GM18526 (cell line): ENCODE data around the gene CDH8.

Experiments
- POLR2A ChIP-seq: IDR thresholded peaks from 3 replicates; pipeline ENCODE4 v1.6.1; 2011; ENCODE audit not compliant: insufficient read length; ENCODE audit errors: extremely low read depth

CDH8 gene

DNA sequence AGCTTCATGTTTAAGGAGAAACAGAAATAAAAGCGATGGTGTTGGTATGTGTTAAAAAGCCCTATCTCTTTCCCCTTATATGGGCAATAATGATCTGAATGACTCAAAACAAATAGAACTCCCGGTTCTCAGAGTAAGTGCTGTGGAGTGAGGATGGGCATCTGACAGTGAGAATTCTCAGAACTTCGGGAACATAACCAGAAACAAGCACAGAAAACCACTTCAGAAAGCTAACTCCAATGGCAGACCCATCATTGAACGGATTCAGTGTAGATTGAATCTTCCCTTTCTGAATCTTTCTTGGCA, 67.2 kb downstream of the CDH8 start:
- no peak for TF ChIP-seq POLR2A

DNA sequence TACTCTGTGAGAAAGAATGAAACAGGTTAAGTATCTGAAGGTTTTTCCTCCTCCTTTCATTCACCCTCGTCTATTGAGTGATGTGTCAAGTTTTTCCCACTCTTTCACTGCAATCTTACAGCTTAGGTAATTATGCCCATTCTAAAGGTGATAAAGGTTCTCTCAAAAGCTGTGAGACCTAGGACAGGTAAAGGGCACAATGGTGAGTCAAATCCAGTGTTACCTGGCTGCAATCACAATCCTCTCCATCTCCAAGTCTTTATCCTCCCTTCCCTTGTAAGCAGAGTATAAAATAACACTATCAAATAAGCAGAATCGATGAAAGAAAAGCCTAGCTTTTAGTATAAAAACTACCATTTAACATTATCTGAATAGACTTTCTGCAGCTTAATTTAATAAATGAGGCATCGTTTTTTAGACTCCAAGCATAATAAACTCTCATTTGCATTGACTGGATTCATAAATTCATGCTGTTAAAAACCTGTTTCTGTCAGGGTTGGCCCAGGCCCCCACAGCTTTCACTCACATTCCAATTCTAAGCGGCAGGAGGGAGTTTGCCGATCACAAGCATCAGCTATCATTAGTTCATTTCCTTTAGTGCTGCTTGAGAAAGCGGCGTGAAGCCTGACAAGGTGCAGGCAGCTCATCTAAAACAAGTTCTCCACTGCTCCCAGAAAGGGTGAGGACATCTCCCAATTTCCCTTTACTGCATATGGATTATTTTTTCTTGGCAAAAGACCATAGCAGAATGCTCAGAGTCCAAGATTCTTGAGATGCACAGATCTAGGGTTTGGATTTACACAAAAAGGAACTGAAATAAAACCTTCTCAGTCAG, 67.8 kb downstream of the CDH8 start:
- TF ChIP-seq POLR2A = no peak

DNA sequence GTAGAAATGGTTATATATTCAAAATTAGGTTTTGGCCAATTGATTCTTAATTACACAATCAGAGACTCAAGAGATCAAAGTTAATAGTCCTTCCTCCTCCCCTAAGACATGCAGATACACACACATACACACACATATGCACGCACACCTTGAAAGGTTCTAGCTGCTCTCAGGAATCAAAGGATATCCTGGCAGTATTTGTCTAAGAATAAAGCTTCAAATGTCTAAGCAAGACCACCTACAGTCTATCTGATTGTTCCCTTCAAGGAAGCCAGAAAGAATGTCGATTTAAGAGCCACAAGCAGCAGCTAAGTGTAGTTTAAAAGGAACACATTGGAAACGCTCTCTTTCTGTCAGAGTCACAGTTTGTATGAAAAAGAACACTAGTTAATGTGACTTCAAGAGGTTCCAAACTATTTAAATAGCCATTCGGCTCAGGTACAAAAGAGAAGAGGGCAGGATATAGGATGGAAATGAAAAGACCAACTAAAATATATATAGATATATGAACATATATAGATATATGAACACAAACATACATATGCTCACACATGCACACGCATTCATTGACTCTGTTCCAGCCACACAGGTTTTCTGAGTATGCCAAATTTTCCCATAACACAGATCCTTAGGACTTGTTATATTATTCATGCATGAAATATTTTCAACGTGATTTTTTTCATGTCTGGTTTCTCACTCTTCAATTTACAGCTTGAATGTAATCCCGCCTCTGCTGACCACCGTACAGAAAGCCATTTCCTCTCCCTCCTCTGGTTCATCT, 79.0 kb downstream of the CDH8 start:
- no peak for TF ChIP-seq POLR2A

DNA sequence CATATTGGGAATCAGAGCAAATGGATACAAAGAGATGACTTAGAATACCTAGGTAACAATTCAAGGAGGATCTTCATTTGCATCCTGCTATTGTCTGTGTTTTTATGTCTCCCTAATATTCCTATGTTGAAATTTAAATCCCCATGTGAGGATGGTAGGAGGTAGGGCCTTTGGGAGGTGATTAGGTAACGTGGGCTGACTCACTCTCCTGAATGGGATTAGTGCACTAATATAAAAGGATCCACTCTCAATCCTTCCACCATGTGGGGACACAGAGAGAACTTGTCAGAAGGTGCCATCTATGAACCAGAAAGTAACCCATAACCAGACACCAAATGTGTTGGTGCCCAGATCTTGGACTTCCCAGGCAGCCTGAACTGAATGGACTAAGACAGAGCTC, 83.4 kb downstream of the CDH8 start:
- no peak for TF ChIP-seq POLR2A

DNA sequence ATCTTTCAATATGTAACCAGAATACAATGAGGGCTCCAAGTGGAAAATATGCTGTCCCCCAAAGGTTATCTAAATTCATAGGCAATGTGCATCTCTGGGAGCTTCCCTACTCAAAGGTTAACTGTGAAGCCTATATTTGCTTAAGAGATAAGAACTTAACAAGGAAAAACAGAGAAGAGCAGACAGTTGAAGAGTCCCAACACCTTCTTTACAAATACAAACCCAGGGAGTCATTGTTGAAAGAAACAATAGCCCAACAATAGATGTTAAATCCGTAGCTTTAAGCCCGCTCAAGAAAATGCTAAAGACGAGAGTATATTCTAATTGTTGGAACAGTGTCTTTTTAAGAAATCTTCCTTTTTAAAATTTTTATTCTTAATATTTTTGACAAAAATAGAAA, 87.8 kb downstream of the CDH8 start:
- TF ChIP-seq POLR2A = no peak

DNA sequence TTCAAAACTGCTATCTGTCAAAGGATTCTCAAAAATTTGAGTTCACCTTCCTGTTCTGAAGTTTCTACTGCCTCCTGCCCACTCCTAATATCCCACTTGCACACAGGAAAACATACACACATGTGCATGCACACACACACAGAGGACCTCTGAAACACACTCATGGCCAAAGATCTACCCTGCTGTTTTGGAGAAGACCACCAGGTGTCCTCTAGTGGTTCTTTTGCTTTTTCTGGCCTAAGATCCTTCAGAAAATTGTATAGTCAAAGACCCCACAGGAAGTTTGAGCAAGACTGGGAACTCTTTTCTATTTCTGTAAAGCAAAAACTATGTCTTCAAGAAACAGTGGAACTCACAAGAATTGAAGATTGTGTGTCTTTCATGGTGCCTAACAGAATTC, 90.2 kb downstream of the CDH8 start:
- no peak for TF ChIP-seq POLR2A

DNA sequence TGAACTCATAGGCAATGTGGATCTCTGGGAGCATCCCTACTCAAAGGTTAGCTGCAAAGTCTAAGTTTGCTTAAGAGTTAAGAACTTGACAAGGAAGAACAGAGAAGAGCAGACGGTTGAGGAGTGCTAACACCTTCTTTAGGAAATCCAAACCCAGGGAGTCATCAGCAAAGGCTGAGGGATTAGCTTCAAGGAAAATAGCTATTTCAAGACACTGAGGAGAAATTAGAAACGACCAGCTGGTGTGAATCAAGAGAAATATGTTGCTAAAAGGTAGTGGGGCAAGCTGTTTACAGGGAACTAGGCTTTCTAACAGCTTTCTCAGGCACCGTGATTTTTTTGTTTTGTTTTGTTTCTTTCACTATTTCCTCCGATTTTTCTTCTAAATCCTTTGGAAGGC, 90.7 kb downstream of the CDH8 start:
- no peak for TF ChIP-seq POLR2A

DNA sequence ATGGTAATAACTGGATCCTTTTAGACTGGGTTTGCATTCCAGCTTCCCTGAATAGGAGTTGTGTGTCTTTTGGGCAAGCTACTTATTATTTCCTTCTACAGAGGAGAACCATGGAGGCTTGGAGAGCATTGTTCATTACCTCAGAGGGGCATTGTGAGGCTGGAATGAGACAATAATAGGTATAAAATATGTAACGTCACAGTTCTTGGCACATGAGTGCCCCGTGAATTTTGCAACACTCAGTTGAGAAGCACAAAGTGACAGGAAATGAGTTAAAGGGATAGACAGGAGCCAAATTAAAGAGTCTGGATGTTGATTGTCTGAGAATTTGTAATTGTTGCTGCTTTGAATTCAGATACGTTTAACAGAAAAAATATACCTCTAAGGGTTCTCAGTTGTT, 92.2 kb downstream of the CDH8 start:
- no peak for TF ChIP-seq POLR2A

DNA sequence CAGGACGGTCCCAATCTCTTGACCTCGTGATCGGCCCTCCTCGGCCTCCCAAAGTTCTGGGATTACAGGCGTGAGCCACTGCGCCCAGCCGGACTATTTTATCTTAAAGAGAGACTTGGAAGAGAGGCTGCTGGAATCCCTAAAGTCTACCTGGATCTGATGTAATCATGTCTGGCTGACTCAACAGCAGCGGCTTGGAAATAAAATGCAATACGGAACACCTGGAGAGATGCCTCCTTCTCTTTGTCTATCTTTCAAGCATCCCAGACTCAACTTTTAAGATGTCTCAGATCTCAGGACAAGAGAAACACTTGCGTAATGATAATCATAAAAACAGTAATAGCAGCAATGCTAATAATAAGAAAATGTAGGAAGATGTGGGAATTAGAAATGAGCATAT, 95.6 kb downstream of the CDH8 start:
- no peak for TF ChIP-seq POLR2A

DNA sequence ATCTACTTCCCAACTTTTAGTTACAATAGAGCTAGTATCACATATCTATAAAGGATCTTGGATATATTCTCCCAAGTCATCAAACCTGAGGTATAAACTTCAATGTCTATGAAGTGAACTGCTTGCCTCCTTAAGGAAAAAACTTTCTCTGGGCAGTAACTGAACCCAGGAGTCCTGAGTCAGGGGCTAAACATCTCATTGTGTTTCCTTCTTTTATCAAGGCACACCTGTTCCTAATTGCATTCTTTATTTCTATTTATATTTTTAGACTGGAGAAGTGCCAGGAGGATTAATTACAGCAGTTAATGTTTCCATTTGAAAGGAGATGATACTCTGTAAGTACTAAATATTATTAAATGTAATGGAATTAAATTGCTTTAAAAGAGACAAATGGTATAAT, 98.6 kb downstream of the CDH8 start:
- TF ChIP-seq POLR2A = no peak

DNA sequence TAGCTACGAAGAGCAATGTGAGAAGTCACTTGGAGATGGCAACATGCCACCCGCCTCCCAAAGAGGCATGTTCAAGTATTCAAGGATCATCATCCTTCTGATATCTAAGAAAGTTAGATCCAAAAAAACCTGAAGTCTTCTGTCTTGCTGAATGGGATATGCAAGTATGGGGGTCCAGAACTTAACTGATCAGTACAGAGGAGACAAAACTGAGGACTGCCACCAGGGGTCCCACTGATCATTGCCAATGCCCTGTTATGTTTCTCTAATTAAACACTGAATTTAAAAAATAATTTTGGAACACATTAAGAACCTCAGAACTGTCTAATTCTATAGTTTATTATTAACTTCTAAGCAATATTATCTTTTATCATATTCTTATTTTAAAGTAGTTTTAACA, 99.7 kb downstream of the CDH8 start:
- TF ChIP-seq POLR2A = no peak

DNA sequence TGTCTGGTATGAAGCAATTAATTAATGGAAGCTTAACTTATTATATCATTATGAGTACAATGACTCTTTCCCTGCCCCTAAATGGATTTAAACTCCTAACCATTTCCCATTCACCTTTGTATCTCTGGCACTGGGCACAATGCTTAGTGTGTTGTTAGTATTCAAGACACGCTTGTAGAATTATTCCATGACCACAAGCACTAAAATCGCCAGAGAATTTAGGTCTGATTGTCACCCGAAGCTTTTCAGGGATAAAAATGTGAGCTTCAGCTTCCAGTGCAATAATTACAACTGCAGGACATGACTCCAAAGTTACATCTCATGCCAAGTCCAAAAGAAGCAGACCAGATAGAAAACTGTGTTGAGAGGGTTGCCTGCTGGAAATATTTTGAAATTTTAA, 101.6 kb downstream of the CDH8 start:
- no peak for TF ChIP-seq POLR2A

DNA sequence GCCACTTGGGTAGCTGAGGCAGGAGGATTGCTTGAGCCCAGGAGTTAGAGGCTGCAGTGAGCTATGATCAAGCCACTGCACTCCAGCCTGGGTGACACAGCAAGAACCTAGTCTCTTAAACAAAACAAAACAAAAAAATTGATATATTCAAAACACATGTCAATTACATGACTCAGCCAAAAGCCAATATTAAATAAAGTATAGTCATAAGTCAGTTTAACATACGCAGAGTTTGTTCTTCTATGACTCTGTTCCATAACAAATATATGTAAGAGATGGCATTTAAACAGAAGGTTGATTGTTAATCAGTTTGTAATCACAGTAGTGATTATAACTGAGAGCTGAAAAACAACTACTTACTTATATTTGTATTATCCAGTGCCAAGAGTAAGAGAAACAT, 106.5 kb downstream of the CDH8 start:
- no peak for TF ChIP-seq POLR2A

DNA sequence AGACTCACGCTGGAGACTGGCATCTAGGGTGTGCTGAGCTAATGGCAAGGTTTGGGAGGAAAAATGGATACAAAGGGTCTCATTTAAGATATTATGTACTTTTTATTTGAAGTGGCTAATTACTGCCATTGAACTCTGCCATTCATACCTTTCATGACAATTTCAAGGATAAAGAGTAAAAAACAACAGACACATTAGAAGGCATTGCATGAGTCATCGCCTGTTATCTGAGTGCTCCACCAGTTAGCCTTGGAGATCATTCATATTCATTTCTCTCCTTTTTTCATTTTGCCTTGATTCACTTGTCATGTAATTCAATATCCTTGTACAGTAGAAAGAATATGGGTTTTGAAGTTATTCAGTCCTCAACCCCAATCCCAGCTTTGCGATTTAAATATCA, 109.5 kb downstream of the CDH8 start:
- no peak for TF ChIP-seq POLR2A

DNA sequence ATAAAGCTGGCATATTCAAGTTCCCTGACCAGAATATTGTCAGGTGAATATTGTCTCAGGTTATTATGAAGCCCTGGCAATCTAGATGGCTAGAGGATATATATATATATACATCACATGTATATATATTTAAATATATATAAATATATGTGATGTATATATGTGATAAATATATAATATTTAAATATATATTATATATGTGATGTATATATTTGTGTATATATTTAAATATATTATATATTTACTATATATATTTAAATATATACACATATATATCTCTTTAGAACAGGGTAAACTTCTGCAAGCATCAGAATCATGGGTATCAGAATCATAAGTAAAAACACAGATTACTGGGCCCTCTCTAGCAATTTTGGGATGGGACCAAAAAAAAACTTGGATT, 112.6 kb downstream of the CDH8 start:
- no peak for TF ChIP-seq POLR2A

DNA sequence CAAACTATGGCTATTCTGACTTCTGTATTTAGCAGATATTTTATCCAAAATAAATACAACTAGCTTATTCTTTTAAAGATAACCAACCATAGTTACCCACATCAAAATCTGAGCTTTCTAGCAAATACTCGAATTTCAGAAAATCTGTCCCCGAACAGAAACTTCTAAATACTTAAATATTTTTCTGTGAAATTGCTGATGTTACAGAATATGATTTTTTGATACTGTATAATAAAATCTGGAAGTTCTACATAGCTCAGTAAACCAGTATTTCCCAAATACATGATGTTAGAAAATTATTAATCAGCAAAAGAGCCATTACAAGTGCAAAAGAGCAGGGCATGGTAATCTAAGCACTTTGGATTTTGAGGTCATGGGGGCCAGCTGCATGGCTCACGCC, 114.9 kb downstream of the CDH8 start:
- no peak for TF ChIP-seq POLR2A

DNA sequence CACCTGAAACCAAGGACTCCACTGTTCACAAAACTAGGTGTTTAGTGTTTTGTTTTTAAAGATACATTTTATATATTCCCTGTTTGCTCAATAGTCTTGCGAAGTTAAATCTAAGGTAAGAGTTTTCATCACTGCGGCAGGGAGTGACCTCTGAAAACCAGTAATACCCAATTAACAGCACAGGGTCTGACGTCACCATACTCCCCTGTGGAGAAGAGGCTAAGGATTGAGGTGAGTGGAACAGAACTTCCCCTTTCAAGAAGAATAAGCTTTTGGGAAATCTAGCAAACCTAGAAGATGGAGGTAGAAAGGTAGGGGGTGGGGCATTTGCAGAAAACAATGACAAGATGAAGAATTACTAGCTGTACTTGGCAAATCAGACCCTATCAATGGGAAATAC, 120.7 kb downstream of the CDH8 start:
- no peak for TF ChIP-seq POLR2A
